Erythroblast (primary cell): Measurements from ENCODE around the gene MINDY4.

ENCODE experiments used
- GATA1 ChIP-seq: IDR thresholded peaks from 2 replicates; pipeline ENCODE4 v1.6.1; 2011; ENCODE audit warnings: low read depth, mild to moderate bottlenecking, control low read depth, low read length, moderate library complexity
- POLR2A ChIP-seq: IDR thresholded peaks from 2 replicates; pipeline ENCODE4 v1.6.1; 2011; ENCODE audit warnings: mild to moderate bottlenecking, low read length

DNA sequence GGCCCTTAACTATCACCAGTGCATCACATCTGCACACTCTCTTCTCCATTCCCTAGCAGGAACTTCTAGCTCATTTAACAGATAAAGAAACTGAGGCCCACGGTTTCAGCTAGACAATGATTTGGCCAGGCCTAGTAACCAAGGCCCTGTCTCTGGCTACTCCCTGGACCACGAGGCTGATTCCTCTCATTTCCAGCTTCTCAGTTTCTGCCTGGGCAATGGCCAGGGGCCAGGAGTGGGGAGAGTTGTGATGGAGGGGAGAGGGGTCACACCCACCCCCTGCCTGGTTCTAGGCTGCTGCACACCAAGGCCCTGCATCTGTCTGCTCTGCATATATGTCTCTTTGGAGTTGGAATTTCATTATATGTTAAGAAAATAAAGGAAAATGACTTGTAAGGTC is 153.9 kb downstream of the MINDY4 start:
- TF ChIP-seq POLR2A, result no peak
- TF ChIP-seq GATA1, result no peak
